Endothelial cell of umbilical vein (primary cell): ENCODE measurements around the gene TBC1D5. TPM values are rescaled to one million over a fixed set of nuclear protein-coding genes. Genes with fewer than 3 reads are reported as not detected.

ENCODE experiments used
- BruUV-seq: library from RNA; stranded (reverse); fragments of 400-500 nt; replicated peaks from 2 replicates; lab custom pipeline; 2021; lab: Mats Ljungman, UMichigan
- CTCF ChIA-PET: fragments of 300-600, 350-600 bp; sonication (Branson Sonifier 250); formaldehyde crosslinking; loops from one replicate; lab custom pipeline; 2021; ENCODE audit warnings: antibody characterized with exemption, inconsistent platforms; lab: Charles Lee
- POLR2A ChIA-PET: fragments of 300-600, 350-600 bp; sonication (Branson Sonifier 250); formaldehyde crosslinking; loops from one replicate; lab custom pipeline; 2021; ENCODE audit warnings: antibody characterized with exemption, inconsistent platforms; lab: Charles Lee
- DNase-seq: peaks from one replicate; pipeline ENCODE4 v3.0.0-alpha.2; 2011; ENCODE audit warnings: low read depth, low spot score
- FAIRE-seq: peaks from 2 replicates; lab custom pipeline; 2011; peaks lifted over from hg19 to GRCh38; lab: Jason Lieb, UNC
- H2AFZ ChIP-seq: 2 replicates; pipeline ENCODE4 v1.6.0; 2012; ENCODE audit warnings: low read depth, low read length, control low read depth, inconsistent platforms
- H3K27ac ChIP-seq: 2 replicates; pipeline ENCODE4 v1.5.1; 2011; ENCODE audit warnings: low read depth, mild to moderate bottlenecking, control low read depth, low read length, moderate library complexity; ENCODE audit not compliant: insufficient read depth
- H3K27me3 ChIP-seq, 2 experiments: 2 replicates each; pipeline versions ENCODE4 v1.6.0 to v1.6.1; 2011; ENCODE audit warnings: low read length in 2 of 2, mixed read lengths in 1 of 2; ENCODE audit not compliant: control insufficient read depth in 2 of 2, insufficient read depth in 2 of 2
- H3K36me3 ChIP-seq, 2 experiments: 2 replicates in 1 of 2; 3 replicates in 1 of 2; pipeline ENCODE4 v1.5.1; 2011; ENCODE audit warnings: low read length in 2 of 2, mild to moderate bottlenecking in 1 of 2, moderate library complexity in 1 of 2; ENCODE audit not compliant: control insufficient read depth in 2 of 2, insufficient read depth in 2 of 2; ENCODE audit errors: extremely low read depth in 1 of 2
- H3K4me1 ChIP-seq: 3 replicates; pipeline ENCODE4 v1.5.1; 2011; ENCODE audit warnings: mild to moderate bottlenecking, low read length; ENCODE audit not compliant: control insufficient read depth, insufficient read depth; ENCODE audit errors: extremely low read depth
- H3K4me2 ChIP-seq: 2 replicates; pipeline ENCODE4 v1.6.1; 2011; ENCODE audit warnings: low read length, control low read depth, mixed read lengths; ENCODE audit not compliant: insufficient read depth
- H3K4me3 ChIP-seq, 3 experiments: fragments of 200-600 bp in 1 of 3; sonication (generic), shearing (Covaris generic) in 1 of 3; replicated peaks in 1 of 3; 2 replicates each; pipeline ENCODE4 v1.5.1; 2011 to 2016; ENCODE audit warnings: control low read depth in 3 of 3, low read length in 3 of 3, mild to moderate bottlenecking in 2 of 3, inconsistent platforms in 1 of 3, low read depth in 1 of 3, moderate library complexity in 1 of 3; ENCODE audit not compliant: insufficient read depth in 1 of 3
- H3K79me2 ChIP-seq: 2 replicates; pipeline ENCODE4 v1.6.0; 2012; ENCODE audit warnings: low read length, inconsistent platforms; ENCODE audit not compliant: control insufficient read depth, insufficient read depth
- H3K9ac ChIP-seq: replicated peaks from 2 replicates; pipeline ENCODE3; 2011; ENCODE audit warnings: low read length, control low read depth; ENCODE audit not compliant: insufficient read depth; ENCODE audit errors: extremely low read depth
- H3K9me1 ChIP-seq: replicated peaks from 3 replicates; pipeline ENCODE4 v1.6.0; 2011; ENCODE audit warnings: mild to moderate bottlenecking, low read length; ENCODE audit not compliant: control insufficient read depth, insufficient read depth; ENCODE audit errors: extremely low read depth
- H3K9me3 ChIP-seq: replicated peaks from 2 replicates; pipeline ENCODE4 v1.5.1; 2012; ENCODE audit warnings: low read length, inconsistent platforms; ENCODE audit not compliant: control insufficient read depth, insufficient read depth
- H4K20me1 ChIP-seq: replicated peaks from 2 replicates; pipeline ENCODE3; 2011; ENCODE audit warnings: mild to moderate bottlenecking, low read length; ENCODE audit not compliant: control insufficient read depth, insufficient read depth; ENCODE audit errors: extremely low read depth
- EZH2 ChIP-seq: IDR thresholded peaks from 2 replicates; pipeline ENCODE4 v1.6.1; 2012; ENCODE audit warnings: borderline replicate concordance, low read depth, mild to moderate bottlenecking, moderate library complexity, low read length, inconsistent platforms; ENCODE audit not compliant: severe bottlenecking
- FOS ChIP-seq: IDR thresholded peaks from 2 replicates; pipeline ENCODE4 v1.6.1; 2011; ENCODE audit warnings: mild to moderate bottlenecking, low read length, moderate library complexity, borderline replicate concordance; ENCODE audit not compliant: insufficient read depth
- GATA2 ChIP-seq: IDR thresholded peaks from 2 replicates; pipeline ENCODE4 v1.7.0; 2011; ENCODE audit warnings: low read depth, mild to moderate bottlenecking, moderate library complexity, mixed read lengths, low read length; ENCODE audit not compliant: insufficient read length, insufficient read depth
- MYC ChIP-seq: IDR thresholded peaks from one replicate; pipeline ENCODE4 v1.6.1; 2011; ENCODE audit warnings: mild to moderate bottlenecking, low read depth, low read length
- POLR2A ChIP-seq: IDR thresholded peaks from 2 replicates; pipeline ENCODE4 v1.6.1; 2012; ENCODE audit warnings: low read depth, mild to moderate bottlenecking, control low read depth, low read length
- POLR2AphosphoS5 ChIP-seq: IDR thresholded peaks from 2 replicates; pipeline ENCODE4 v1.6.1; 2012; ENCODE audit warnings: low read depth, mild to moderate bottlenecking, control low read depth, low read length, moderate library complexity; ENCODE audit not compliant: insufficient read depth
- dilution Hi-C: fragments of 300-500 bp; cut with MboI; formaldehyde crosslinking; loops from one replicate; pipeline ENCODE4 v1.15.0; 2019; ENCODE audit warnings: low sequenced_read_pairs; ENCODE audit not compliant: extremely low pct_ligation_motif_present
- intact Hi-C: fragments of 100-400 bp; cut with micrococcal nuclease; formaldehyde crosslinking; loops from one replicate; pipeline ENCODE4 v1.10.0; 2022
- polyA plus RNA-seq, 4 experiments: library from polyadenylated mRNA; depleted of rRNA in 3 of 4; stranded (reverse) in 3 of 4; unstranded in 1 of 4; fragments of >200 nt; gene quantifications; 2 replicates each; pipeline versions ENCODE4 v1.2.1 to v1.2.3, GENCODE V29; 2011 to 2012; ENCODE audit warnings: missing spikeins in 1 of 4
- total RNA-seq: library from RNA; stranded (reverse); gene quantifications from 2 replicates; pipeline ENCODE4 v1.2.3, GENCODE V29; 2021
- TF ChIP-seq, protein P1 (sequence below): IDR thresholded peaks from 2 replicates; pipeline ENCODE4 v1.6.1; 2011; ENCODE audit not compliant: insufficient read depth, insufficient read length
- TF ChIP-seq, protein P2 (sequence below), 2 donors: IDR thresholded peaks; 1 replicate in 1 of 2; 2 replicates in 1 of 2; pipeline ENCODE4 v1.5.1; 2011; ENCODE audit warnings: low read length in 2 of 2, mild to moderate bottlenecking in 2 of 2, moderate library complexity in 2 of 2, control low read depth in 1 of 2, inconsistent platforms in 1 of 2, low read depth in 1 of 2; ENCODE audit not compliant: insufficient read depth in 1 of 2; ENCODE audit errors: extremely low read depth in 1 of 2

TBC1D5 gene
- total and polyA plus RNA-seq, 2 donors (not counting 3 experiments of a cell fraction or from before 2014, with no cell fraction given): 17.5 to 44.7 TPM

DNA sequence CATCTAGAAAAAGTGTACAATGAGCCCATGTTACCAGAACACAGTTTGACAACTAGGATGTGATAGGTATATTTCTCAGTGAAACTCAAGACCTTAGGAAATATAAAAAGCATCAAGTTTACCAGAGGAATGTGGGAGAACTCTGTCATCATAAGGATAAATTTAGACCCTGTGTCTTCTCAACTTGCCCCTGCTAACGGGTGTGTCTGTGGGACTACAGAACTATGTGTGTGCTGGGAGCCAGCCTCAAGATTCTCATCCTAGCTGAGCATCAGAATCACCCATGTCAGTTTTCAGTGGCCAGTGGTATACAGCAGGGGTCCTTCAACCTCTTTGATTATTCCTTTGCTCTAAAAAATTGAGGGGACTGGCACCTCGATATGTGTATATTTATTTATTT, 464.4 kb downstream of the TBC1D5 start:
- no peak for FAIRE-seq
- intact Hi-C loops: no loop called here

DNA sequence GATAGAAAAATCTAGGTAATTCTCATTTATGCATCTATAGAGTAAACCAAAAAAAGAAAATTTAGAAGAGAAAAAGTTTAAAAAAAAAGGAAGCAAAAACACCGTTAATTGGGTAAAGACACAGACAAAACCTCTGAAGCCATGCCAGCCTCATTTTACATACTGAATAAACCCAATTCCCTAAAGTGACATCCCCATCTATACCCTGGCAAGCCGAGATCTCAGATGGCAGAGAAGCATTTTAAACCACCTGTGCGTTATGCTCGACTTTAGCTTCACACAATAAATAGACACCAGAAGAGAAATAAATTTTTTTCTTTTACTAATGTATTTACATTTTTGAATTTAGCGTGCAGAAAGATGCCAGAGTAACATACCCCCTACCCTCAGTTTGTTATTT, 475.6 kb downstream of the TBC1D5 start:
- Histone ChIP-seq H2AFZ (no peak overlapping the region), H3K9ac (no peak overlapping the region), H3K79me2 (no peaks in the 10 kb centered on the region), H3K4me3 (no peak overlapping the region), H4K20me1 (no peaks in the 10 kb centered on the region), H3K9me1 (no peaks in the 10 kb centered on the region), H3K36me3 (no peaks in the 10 kb centered on the region), H3K4me2 (no peak overlapping the region), H3K9me3 (no peaks in the 10 kb centered on the region), H3K27ac (no peak overlapping the region), H3K4me1 (no peaks in the 10 kb centered on the region), H3K27me3 (no peaks in the 10 kb centered on the region)
- no TSS peak for BruUV-seq
- dilution Hi-C loops: no loop called here
- FAIRE-seq: no peak
- TF ChIP-seq FOS (no peak), GATA2 (no peak), POLR2A (no peak), EZH2 (no peak), MYC (no peak), POLR2AphosphoS5 (no peak)
- TF ChIP-seq, protein P1, sequence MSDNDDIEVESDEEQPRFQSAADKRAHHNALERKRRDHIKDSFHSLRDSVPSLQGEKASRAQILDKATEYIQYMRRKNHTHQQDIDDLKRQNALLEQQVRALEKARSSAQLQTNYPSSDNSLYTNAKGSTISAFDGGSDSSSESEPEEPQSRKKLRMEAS: no peak
- TF ChIP-seq, protein P2, sequence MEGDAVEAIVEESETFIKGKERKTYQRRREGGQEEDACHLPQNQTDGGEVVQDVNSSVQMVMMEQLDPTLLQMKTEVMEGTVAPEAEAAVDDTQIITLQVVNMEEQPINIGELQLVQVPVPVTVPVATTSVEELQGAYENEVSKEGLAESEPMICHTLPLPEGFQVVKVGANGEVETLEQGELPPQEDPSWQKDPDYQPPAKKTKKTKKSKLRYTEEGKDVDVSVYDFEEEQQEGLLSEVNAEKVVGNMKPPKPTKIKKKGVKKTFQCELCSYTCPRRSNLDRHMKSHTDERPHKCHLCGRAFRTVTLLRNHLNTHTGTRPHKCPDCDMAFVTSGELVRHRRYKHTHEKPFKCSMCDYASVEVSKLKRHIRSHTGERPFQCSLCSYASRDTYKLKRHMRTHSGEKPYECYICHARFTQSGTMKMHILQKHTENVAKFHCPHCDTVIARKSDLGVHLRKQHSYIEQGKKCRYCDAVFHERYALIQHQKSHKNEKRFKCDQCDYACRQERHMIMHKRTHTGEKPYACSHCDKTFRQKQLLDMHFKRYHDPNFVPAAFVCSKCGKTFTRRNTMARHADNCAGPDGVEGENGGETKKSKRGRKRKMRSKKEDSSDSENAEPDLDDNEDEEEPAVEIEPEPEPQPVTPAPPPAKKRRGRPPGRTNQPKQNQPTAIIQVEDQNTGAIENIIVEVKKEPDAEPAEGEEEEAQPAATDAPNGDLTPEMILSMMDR (IDR thresholded peaks at IDR 0.05; ENCODE audit: extremely low read depth in 1 of 2, insufficient read depth in 1 of 2, low read depth in 1 of 2, low read length in 2 of 2): no peak
- intact Hi-C loops: no loop called here
- CTCF ChIA-PET: no interaction called here
- POLR2A ChIA-PET: no interaction called here
- DNase-seq: no peak

More for the DNA sequence above, 464.4 kb downstream of the TBC1D5 start:
- no peaks in the 10 kb centered on the region for H3K79me2 ChIP-seq
- no peak overlapping the region for H3K27ac ChIP-seq
- no peaks in the 10 kb centered on the region for H3K9me1 ChIP-seq
- H3K4me3 ChIP-seq: no peak overlapping the region
- no peaks in the 10 kb centered on the region for H3K27me3 ChIP-seq
- no TSS peak for BruUV-seq
- ChIA-PET CTCF (interaction anchor here (1.1 to 1.6 kb wide), 3 partner anchors 9 to 563 kb away, joined by 4 to 5 read pairs (median 4); no protein-coding TSS in a partner anchor), POLR2A (no interaction called here)
- no peak overlapping the region for H3K9ac ChIP-seq
- no peaks in the 10 kb centered on the region for H3K36me3 ChIP-seq
- no peaks in the 10 kb centered on the region for H3K4me1 ChIP-seq
- no peak for TF ChIP-seq MYC
- no peak for TF ChIP-seq EZH2
- TF ChIP-seq POLR2A: no peak
- TF ChIP-seq, protein P2 (IDR thresholded peaks at IDR 0.05; ENCODE audit: extremely low read depth in 1 of 2, insufficient read depth in 1 of 2, low read depth in 1 of 2, low read length in 2 of 2): no peak
- TF ChIP-seq FOS: no peak
- no peak for TF ChIP-seq POLR2AphosphoS5
- no peak for DNase-seq
- H3K9me3 ChIP-seq: no peaks in the 10 kb centered on the region
- H4K20me1 ChIP-seq: no peaks in the 10 kb centered on the region
- dilution Hi-C loops: no loop called here
- no peak overlapping the region for H3K4me2 ChIP-seq
- no peak overlapping the region for H2AFZ ChIP-seq
